Activated T-cell treated with anti-CD3 and anti-CD28 coated beads for 4 hours (primary cell): Measurements from ENCODE around the gene HORMAD2.
"Not testable (repeated sequence)": the region's sequence is repeated elsewhere in the genome, so short reads cannot be mapped to it uniquely, and the experiment has no call there.

Experiments used
- DNase-seq: peaks from one replicate; pipeline ENCODE4 v3.0.0-alpha.2; 2020

HORMAD2 gene

DNA sequence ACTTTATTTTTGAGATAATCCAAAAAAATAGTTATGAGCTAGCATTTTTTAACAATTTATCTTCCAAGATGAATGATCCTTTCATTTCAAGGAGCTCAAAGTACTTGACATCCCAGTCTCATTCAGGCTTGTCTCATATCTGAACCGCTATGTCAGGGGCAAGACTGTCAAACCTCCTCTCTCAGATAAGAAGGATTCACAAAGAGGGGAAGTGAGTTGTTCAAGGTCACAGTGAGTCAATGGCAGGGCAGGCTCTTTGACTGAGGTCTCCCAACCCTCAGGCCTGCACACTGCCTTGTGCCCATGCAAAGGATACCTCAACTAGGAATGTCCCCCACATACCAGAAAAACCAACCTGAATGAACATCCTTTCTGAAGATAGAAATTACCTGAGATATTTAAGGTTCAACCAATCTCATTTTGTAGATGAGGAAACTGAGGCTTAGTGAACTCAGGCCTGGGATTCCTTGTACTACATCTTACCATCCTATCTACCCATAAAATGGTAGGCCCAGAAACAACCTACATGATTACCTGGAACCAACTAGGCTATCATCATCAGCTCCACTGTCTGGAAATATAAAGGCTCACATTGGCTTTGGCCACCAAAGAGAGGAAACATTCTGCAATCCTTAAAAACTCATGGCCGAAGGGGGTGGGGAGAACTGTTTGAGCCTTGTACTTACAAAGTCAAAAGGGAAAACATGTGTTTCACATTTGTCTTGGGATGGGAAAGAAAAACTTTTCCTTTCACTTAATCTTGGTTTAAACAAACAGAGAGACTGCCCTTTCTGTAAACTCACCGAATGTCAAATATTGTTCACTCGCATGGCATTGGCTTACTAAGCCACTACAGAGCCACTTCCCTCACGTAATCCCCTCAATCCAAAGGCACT, 115.2 kb downstream of the HORMAD2 start:
- DNase-seq: no peak

DNA sequence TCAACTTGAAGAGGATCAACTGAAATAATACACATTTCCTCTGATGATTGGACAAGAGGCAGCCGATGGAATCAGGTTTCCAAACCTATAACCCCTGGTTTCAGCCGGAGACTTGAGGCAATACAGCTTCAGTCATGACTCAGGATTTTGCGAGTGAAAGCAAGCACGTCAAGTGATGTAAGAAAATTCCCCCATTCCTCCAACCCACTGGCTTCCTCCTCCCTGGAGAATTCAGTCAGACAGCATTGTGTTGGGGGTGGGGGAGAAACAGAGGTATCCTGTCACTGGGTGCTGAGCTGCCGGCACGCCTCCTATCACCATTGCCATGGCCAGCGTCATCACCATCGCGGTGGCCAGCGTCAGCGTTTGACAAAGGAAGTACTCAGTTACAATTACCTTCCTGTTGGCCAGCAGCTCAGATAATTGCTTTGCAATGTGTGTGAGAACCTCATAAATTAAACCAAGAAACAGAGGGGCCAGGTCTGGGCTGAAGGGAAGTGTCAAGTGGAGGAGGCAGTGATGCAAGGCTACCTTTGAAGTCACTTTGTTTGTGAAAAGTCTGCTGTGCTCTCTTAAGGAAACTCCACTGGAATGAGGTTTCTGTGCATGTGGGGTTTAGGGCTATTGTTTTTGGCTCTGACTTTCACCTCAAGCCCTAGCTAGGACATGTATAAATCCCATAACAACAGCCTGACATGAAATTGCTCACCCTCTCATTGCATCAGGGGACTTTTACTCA, 116.0 kb downstream of the HORMAD2 start:
- no peak for DNase-seq

DNA sequence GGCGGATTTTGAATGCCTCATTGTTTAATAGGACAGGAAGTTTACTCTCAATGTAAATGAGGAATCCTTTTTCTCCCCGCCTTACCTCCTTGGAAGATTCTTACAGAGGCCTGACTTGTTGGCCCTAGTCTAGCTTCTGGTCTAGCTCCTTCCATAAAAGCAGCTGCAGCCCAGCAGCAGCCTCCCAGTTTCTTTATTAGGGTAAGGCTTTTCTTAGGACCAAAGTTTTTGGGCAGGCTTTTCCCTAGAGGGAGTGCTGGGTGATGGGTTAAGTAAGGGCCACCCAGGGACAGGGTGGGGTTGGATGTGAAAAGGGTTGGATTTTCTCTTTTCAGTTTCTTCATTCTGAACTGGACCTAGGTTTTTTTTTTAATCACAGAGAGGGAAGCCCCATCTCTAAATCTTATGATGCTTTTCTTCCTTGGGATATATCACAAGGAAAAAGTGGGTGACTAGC, 116.6 kb downstream of the HORMAD2 start:
- DNase-seq: no peak

DNA sequence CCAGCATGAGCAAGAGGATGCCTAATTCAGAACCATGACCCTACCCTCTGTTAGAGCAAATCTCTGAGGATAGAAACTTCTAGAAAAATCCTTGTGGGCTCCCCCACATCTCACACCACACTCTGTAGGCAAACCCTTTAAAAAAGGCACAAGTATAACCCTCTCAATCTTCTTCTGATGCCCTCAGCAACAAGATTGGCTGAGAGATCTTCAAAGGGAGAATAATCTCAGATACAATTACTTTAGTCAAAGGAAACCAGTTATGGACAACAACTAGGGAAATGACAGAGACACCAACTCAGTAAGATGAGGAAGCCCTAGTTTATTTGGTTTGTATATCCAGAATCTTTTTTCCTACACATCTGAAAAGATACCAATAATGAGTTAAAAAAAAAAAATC, 117.1 kb downstream of the HORMAD2 start:
- no peak for DNase-seq

DNA sequence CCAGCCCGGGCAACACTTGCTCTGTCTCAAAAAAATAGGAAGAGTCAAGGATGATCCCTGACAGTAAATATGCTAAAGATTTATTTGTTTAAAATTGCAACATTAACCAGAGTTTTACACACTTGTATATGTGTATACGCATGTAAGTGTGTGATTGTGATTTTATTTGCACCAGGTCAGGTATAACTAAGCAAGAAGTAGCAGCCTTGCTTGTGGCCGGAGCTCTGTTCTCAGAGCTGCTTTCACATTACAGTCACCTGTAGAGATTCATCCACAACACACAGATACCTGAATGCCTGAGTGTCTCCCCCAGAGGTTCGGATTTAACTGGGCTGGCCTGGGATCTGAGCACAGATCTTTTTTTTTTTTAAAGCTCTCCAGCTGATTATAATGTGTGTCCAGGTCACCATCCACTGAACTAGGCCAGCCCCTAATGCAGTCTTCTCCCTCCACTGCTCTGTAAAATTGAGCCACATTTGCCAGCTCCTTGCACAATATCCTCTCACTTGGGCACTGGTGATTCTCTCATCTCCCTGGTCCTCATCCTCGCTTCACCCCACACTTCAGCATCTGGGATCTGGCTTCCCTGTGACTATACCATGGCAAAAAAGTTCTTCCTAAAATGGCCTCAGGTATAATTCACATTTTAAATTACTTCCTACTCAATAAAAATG, 118.0 kb downstream of the HORMAD2 start:
- no peak for DNase-seq

DNA sequence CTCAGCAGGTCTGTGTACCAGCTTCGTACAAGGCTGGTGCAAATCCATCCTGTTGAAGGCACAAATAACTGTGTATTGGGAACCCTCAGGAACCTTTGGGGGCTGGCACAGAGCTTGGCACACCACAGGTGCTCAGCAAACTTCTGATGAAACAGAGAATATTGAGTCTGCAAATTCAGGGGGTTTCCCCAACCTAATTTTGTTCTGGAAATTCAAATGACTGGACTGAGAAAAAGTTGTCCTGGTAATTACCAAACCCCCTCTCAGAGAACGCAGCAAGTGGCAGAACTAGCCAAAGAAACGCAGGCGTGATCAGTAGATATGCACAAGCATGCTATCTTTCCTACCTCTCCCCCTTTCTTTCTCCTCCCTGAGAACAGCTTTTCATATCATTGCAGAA, 118.7 kb downstream of the HORMAD2 start:
- DNase-seq: no peak

DNA sequence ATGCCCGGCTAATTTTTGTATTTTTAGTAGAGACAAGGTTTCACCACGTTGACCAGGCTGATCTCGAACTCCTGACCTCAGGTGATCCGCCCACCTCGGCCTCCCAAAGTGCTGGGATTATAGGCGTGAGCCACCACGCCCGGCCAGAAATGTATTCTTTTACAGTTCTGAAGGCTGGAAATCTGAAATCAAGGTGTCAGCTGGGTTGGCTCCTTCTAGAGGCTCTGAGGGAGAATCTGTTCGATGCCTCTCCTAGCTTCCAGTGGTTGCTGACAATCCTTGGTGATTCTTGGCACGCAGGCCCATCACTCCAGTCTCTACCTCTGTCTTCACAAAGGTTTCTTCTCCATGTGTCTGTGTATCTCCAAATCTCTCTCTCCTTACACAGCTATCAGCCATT, 120.6 kb downstream of the HORMAD2 start:
- DNase-seq: not testable (repeated sequence)

DNA sequence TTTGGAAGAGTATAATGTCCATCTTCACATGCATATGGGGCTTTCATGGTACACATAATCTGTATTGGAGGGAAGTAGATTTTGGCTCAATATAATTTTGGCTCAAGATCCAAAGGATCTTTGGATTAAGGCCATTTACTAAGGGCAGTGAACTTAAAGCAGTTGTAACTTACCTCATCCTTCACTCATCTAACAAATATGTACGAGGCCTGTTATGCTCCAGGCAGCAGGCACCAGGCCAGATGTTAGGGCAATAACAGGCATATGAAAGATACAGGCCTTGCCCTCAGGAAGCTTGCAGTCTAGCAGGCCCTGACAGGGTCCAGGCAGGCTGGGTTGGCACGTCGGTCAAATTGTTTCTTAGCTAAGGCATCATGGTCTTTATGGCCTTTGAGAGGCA, 121.7 kb downstream of the HORMAD2 start:
- DNase-seq: no peak

DNA sequence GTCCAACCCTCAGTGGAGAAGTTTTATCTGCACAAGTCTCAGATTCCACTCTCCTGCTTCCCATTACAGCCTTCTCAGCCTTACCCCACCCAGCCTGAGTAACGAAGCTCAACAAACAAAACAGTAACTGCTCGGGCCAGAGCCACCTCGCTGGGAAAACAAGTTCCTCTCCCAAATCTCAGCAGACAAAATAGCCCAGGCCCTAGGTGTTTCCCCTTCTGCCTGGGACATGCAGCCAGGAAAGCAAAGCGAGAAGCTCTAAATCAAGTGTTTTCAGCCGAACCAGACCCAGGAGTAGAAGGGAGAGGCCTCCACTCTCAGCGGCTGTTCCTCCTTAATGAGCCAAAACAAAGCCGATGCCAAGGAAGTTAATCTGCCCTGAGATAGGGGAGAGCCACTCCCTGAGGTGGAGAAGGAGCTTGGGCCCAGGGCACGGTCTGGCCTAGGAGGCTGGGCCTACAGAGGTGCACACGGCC, 122.3 kb downstream of the HORMAD2 start:
- no peak for DNase-seq

DNA sequence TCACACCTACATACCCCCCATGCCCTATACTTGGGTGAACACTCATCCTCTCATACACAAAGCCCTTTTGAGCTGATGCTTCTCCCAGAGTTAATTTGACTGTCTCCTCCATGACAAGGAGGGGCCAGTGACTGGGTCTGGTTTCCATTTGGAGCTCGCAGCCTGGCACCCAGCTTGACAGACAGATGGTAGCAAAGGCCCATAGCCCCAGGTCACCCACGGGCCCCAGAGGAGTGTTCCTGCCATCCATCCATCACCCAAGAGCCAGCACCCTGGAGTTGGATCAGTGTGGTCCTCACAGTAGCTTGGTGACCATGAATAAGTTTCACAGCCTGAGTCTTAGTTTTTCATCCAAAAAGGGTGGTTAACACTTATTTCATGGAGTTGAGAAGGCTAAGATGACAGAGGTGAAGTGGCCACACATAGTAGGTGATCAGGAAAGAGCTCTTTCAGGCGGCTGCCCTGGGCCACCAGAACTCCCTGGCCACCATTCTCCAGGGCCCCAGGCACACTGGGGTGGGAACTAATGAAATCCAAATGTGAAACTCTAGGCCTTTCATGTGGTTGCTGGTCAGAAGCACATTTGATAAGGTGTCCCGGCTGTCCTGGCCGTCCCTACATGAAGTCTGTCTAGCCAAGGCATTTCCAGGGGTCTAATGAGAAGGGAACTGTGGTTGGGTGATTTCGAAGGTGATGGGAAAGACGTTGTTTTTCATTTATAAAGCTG, 123.9 kb downstream of the HORMAD2 start:
- no peak for DNase-seq

DNA sequence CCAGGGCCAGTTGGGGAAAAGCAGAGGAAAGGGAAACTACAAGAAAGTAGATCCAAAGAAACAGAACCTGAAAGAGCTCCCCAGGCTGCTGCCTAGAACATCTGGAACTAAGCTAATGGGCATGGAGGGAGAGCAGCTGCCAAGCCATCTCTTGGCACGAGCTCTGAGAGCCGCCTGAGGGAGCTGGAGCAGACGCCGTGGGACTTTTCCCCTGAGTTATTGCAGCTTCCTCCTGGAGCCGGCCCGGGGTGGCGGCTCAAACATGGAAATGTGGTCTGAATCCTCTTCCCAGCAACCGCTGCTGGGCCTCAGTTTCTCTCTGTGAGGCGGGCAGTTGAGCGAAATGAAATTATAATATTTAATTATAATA, 124.5 kb downstream of the HORMAD2 start:
- DNase-seq: no peak

DNA sequence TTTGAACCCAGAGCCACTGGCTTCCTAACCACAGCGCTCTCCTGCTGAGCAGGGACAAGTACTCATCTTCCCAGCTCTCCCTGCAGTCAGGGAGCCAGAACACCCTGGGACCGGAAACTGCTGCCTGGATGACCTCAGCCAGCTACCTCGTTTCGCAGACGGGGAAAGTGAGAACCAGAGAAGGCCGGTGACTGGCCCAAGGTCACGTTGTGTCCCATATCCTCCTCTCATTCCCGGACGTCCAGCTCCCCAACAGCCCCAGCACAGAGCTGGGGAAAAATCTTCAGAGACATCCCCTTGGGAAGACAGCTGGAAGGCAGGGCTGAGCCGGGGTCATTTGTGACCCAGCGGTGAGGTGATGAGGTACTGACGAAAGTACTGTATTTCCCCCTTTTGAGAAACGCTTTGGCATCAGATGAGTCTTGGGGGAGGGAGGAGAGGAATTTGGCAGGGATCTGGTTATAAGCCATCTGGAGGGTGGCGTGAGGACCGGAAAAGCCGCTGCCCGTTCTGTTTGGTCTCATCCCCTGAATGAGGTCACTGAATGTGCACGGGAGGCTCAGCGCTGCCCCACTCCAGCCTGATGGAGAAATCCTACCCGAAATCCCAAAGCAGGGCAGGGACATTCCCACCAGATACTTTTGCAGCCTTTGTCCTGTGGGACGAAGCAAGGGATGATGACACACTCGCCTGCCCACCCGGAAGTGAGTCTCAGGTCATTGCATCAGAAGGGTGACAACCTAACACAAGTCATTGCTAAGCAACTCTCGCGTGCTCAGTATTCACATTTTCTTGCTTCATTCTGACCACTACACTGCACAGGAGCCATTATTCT, 125.2 kb downstream of the HORMAD2 start:
- DNase-seq: no peak

DNA sequence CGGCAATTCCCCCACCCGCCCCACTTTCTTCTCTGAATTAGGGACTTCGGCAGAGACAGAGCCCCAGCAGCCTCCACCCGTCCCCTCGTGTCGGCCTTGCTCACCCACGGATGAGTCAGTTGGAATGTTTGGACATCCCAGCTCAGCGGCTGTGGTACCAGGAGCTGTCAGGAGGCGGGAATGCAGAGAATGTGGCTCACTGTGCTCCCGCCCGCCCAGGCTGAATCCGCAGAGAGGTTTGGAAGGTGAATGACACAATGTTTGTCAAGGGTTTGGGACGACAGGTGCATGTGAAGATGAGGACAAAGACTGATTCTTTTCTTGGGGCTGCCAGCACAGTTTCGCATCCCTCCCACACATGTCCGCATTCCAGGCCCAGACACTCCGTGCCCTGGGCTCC, 126.7 kb downstream of the HORMAD2 start:
- DNase-seq: no peak

DNA sequence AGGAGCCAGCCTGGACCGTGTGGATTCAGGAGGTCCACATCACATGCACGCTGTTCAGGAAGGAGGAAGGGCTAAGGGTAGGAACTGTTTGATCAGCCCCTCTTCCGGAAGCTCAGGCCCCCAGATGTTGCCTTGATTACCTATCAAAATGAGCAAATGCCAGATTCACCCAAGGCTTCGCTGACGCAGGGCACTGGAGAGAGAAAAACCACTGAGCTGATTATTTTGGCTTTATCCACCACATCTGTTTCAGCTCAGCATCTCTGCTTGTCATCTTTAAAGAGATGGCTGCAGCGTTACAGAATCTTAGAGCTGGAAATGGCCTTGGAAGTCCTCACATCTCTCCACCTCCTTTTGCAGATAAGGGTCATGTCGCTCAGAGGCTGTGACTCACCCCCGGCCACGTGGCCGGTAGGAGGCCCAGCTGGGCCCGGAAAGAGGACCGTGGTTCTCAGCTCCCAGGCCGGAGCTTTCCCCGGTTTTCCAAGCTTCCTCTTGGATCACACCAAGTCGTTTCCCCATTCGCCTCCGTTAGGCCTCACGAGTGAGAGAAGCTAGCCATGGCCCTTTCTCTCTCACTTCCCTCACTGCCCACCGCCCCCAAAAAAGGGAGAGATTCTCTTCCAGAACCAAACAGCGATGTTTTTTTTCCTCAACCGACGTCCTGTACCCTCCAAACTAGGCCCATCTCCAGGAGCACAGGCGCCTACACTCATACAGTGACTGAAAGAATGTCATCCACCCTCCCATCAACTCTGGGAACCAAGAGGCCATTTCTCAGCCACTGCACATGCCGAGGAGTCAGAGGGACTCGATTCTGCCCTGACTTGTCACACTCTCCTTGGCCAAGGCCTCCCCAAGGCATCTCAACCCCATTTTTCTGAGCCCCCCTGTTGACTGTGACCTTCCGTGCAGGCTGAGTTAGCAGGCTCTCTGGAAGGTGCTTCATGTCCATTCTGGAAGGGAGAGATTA, 128.7 kb downstream of the HORMAD2 start:
- no peak for DNase-seq

DNA sequence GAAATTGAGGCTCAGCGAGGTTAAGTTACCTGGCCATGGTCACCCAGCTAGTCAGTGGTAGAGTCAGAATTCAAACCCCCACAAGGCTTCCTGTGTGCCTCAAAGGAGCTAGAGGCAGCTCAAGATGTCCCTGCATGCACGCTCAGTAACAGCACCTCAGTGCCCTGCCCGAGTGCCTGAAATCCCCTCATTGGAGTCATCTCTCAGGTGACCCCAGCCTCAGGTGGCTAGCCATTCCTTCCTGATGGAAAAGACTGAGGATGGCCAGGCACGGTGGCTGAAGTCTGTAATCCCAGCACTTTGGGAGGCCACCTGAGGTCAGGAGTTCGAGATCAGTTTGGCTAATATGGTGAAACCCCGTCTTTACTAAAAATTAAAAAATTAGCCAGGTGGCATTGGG, 129.4 kb downstream of the HORMAD2 start:
- DNase-seq: no peak

DNA sequence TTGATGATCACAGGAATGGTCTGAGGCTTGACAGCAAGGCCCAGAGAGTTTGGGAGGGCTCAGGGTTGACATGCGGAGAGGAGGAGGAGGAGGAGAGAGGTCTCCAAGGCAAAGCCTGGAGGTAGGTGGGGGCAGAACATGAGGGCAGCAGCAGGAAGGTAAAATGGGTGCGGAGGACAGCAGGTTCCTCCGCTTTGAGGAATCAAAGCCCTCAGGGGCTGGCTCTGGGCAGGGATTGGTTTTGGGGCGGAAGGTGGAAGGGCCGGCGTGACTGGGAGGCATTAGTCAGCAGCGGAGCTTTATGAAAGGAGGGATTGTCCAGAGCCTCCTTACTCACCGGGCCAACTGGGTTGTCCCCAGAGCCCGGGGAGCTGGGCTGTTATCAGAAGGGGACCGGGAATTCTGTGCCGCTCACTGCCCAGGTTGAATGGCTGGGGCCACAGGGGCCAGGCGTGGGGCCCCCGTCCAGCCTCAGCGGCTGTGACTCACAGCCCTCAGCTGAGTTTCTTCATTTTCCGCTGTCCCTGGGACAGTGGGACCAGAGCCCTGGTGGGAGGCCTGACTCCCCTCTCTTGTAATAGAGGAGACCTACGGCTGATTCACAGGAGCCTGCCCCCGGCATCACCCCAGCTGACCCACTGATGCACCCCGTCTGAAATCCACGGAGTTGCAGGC, 130.1 kb downstream of the HORMAD2 start:
- DNase-seq: no peak

DNA sequence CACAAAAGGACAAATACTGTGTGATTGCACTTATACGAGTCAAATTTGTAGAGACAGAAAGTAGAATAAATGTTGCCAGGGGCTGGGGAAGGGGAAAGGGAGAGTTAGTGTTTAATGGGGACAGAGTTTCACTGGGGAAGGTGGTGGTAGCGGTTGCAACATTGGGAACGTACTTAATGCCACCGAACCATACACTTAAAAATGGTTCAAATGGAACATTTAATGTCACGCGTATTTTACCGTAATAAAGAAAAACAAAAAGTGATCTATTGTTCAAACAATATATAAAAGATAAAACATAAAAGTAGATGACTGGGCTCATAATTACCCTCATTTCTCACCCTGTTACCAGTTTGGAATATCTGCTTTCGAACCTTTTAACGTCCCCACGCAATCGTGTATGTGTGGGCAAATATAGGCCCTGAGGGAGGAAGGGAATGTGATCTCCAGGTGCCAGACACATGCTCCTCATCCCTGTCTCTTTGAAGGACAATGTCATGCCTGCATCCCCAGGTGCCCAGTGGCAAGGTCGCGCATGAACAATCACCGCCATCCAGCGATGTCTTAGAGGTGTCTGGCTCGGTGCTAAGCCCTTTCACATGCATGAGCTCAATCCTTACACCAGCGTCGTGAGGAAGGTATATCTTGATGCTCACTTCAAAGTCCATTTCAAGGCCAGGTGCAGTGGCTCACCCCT, 131.0 kb downstream of the HORMAD2 start:
- no peak for DNase-seq

DNA sequence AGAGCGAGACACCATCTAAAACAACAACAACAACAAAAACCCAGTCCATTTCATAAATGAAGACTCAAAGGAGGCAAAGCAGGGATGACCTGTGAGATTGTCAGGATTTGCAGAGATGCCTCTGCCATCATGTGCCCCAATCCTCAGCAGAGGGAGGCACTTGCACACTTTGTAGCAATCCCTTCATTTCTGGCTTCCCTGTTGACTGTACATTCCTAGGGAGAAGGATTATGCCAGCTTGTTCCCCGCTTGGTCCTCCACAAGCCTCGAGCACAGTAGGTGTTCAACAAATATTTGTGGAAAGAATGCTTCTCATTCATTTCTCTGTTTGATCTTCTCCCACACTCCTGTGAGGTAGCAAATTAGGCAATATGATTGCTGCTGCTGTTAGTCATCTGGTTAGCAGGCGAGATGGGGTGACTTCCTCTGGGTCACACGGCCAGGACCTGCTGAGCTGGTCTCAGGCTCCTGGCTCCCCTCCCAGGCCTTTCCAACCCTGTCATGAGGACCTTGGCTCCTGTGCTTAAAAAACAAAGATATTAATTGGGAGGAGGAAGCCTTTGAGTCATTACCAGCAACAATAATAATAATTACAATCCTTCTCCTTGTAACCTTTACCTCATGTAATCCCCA, 132.2 kb downstream of the HORMAD2 start:
- DNase-seq: no peak

DNA sequence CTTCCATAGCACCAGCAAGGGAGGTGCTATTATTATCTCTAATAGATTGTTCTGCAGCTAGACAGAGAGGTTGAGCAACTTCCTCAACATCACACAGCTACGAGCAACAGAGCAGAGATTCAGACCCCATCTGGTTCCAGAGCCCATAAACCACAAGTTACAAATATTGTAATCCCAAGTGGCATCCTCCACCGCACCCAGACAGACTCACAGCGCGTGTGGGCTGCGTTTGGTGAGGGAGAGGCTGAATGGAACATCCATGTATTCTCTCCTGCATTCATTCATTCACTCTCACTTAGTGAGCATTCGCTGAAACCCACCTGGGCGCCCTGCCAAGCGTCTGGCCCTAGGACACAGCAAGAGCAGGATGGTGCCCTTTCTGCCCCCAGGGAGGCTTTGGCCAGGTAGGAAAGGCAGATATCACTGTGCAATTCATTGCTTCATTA, 132.8 kb downstream of the HORMAD2 start:
- no peak for DNase-seq
